ENCODE results near the gene ASPHD2.

The ASPHD2 gene

DNA sequence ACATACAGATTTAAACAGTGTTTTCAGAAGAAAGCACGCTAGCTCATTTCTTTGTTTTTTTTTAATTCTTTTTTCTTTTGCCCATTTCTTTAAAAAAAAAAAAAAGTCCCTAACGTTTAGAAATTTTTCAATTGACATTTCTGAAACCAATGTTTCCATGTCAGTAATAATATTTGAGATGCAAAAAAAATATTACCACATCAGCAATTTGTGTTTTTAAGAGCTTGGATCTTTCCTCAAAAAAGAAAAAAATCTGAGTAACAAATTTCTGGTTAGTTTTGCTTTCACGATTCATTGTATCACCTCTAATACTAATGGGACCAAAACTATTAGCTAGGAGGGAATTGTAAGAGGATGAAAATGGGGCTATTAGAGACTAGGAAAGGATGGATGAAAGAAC is 39.9 kb upstream of the ASPHD2 start:
- Mint-ChIP-seq H3K27me3 (ENCODE audit: low read depth) (peaks cover 8% of the 10 kb centered on the region), H3K36me3 (ENCODE audit: low read depth) (no peaks in the 10 kb centered on the region), H3K4me1 (peaks cover 12% of the 10 kb centered on the region), H3K27ac (no peak overlapping the region), H3K4me3 (no peak overlapping the region), H3K9me3 (no peaks in the 10 kb centered on the region)
- TF ChIP-seq, protein P1, sequence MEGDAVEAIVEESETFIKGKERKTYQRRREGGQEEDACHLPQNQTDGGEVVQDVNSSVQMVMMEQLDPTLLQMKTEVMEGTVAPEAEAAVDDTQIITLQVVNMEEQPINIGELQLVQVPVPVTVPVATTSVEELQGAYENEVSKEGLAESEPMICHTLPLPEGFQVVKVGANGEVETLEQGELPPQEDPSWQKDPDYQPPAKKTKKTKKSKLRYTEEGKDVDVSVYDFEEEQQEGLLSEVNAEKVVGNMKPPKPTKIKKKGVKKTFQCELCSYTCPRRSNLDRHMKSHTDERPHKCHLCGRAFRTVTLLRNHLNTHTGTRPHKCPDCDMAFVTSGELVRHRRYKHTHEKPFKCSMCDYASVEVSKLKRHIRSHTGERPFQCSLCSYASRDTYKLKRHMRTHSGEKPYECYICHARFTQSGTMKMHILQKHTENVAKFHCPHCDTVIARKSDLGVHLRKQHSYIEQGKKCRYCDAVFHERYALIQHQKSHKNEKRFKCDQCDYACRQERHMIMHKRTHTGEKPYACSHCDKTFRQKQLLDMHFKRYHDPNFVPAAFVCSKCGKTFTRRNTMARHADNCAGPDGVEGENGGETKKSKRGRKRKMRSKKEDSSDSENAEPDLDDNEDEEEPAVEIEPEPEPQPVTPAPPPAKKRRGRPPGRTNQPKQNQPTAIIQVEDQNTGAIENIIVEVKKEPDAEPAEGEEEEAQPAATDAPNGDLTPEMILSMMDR (IDR thresholded peaks at IDR 0.05; ENCODE audit: unreplicated experiment in 3 of 3): no peak

- H3K9me3 Mint-ChIP-seq: no peaks in the 10 kb centered on the region
- TF ChIP-seq, protein P1 (IDR thresholded peaks at IDR 0.05; ENCODE audit: unreplicated experiment in 3 of 3): no peak
- H3K27me3 Mint-ChIP-seq (ENCODE audit: low read depth): peaks cover 5% of the 10 kb centered on the region
- H3K36me3 Mint-ChIP-seq (ENCODE audit: low read depth): no peaks in the 10 kb centered on the region
- peaks cover 12% of the 10 kb centered on the region for H3K4me1 Mint-ChIP-seq
- no peak overlapping the region for H3K4me3 Mint-ChIP-seq
- H3K27ac Mint-ChIP-seq: no peak overlapping the region
Observed at GRCh38 chr22:26391091-26391490, 38.0 kb upstream of the ASPHD2 start.

DNA sequence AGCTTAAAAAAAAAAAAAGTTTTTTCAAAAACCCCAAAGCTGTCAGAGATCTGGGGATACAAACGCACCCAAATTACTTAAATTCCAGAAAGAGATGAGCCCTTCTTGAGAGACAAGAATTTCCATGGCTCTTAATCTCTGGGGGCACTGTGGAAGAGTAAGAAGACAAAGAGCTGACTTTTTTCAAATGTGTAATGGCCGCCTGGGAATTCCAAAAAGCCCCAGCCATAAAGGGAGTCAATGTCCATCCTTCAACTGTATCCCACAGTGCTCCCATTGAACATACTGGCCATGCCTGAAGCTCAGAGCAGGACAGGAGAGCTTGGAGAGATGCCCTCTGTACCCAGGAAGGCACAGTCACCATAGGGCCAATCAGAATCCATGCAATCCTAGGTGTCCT is 37.4 kb upstream of the ASPHD2 start:
- Mint-ChIP-seq H3K27ac (no peak overlapping the region), H3K36me3 (ENCODE audit: low read depth) (no peaks in the 10 kb centered on the region), H3K4me3 (no peak overlapping the region), H3K27me3 (ENCODE audit: low read depth) (peaks cover 5% of the 10 kb centered on the region), H3K9me3 (no peaks in the 10 kb centered on the region), H3K4me1 (peaks cover 12% of the 10 kb centered on the region)
- TF ChIP-seq, protein P1 (IDR thresholded peaks at IDR 0.05; ENCODE audit: unreplicated experiment in 3 of 3): no peak

GRCh38 chr22:26393929-26394328 is 35.1 kb upstream of the ASPHD2 start:
- Mint-ChIP-seq H3K9me3 (no peaks in the 10 kb centered on the region), H3K27me3 (ENCODE audit: low read depth) (peaks cover 8% of the 10 kb centered on the region), H3K4me3 (no peak overlapping the region), H3K36me3 (ENCODE audit: low read depth) (no peaks in the 10 kb centered on the region), H3K27ac (no peak overlapping the region), H3K4me1 (peaks cover 12% of the 10 kb centered on the region)
- TF ChIP-seq, protein P1 (IDR thresholded peaks at IDR 0.05; ENCODE audit: unreplicated experiment in 3 of 3): no peak

- no peak overlapping the region for H3K4me3 Mint-ChIP-seq
- H3K27me3 Mint-ChIP-seq (ENCODE audit: low read depth): peaks cover 9% of the 10 kb centered on the region
- H3K9me3 Mint-ChIP-seq: no peaks in the 10 kb centered on the region
- peaks cover 12% of the 10 kb centered on the region for H3K4me1 Mint-ChIP-seq
- H3K27ac Mint-ChIP-seq: no peak overlapping the region
- TF ChIP-seq, protein P1 (IDR thresholded peaks at IDR 0.05; ENCODE audit: unreplicated experiment in 3 of 3): no peak
- H3K36me3 Mint-ChIP-seq (ENCODE audit: low read depth): no peaks in the 10 kb centered on the region
Observed at GRCh38 chr22:26394777-26395176, 34.3 kb upstream of the ASPHD2 start.

GRCh38 chr22:26395926-26396325 is 33.1 kb upstream of the ASPHD2 start:
- no peaks in the 10 kb centered on the region for H3K9me3 Mint-ChIP-seq
- peaks cover 9% of the 10 kb centered on the region for H3K27me3 Mint-ChIP-seq (ENCODE audit: low read depth)
- H3K36me3 Mint-ChIP-seq (ENCODE audit: low read depth): no peaks in the 10 kb centered on the region
- H3K4me3 Mint-ChIP-seq: no peak overlapping the region
- TF ChIP-seq, protein P1 (IDR thresholded peaks at IDR 0.05; ENCODE audit: unreplicated experiment in 3 of 3): no peak
- H3K27ac Mint-ChIP-seq: no peak overlapping the region
- H3K4me1 Mint-ChIP-seq: peaks cover 12% of the 10 kb centered on the region

Data from nephron (organoid).